ENCODE measurements around the gene STK39. TPM values are rescaled to one million over a fixed set of nuclear protein-coding genes. Genes with fewer than 3 reads are reported as not detected.

Gene STK39
- polyA plus RNA-seq, 1 donor (not counting 4 experiments of a cell fraction or from before 2014, with no cell fraction given) = 20.7 TPM

DNA sequence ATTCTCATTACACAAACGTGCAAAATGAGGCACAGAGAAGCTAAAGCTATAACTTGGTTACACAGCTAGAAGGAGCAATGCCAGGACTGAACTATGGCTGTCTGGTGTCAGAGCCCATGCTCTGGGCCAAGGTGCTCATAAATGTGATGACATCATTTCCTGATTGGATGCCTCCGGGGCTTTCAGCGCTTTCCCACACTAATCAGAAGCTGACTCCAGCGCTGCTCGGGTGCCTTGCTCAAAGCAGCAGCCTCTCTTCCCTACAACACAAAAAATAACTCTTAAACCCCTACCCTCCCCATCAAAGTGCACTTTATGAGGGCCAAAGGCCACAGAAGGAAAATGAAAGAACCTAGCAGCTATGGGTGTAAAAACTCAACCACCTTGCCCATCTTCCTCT lies 90.7 kb downstream of the STK39 start:
- peak; percentile 60 for FAIRE-seq
- Histone ChIP-seq H3K36me3 (ENCODE audit: control insufficient read depth in 2 of 2, extremely low read depth in 1 of 2, insufficient read depth in 2 of 2, low read length in 2 of 2) (peaks cover 0 to 3% of the 10 kb centered on the region in 2 experiments), H3K4me3 (ENCODE audit: control insufficient read depth in 2 of 3, extremely low read depth in 1 of 3, insufficient read depth in 2 of 3, low read depth in 1 of 3, low read length in 3 of 3) (no peak overlapping the region), H3K27ac (ENCODE audit: control insufficient read depth, insufficient read depth, low read length) (no peak overlapping the region), H3K9ac (ENCODE audit: control insufficient read depth, extremely low read depth, insufficient read depth, low read length) (no peak overlapping the region), H3K4me1 (ENCODE audit: control insufficient read depth, extremely low read depth, insufficient read depth, low read length) (peaks cover 14% of the 10 kb centered on the region), H3K9me1 (ENCODE audit: control insufficient read depth, extremely low read depth, insufficient read depth, low read length) (no peaks in the 10 kb centered on the region), H3K27me3 (ENCODE audit: control insufficient read depth, extremely low read depth, insufficient read depth, low read length) (no peaks in the 10 kb centered on the region), H2AFZ (ENCODE audit: control insufficient read depth, low read length) (no peak overlapping the region), H3K9me3 (ENCODE audit: control insufficient read depth, low read depth, low read length) (no peaks in the 10 kb centered on the region), H3K4me2 (ENCODE audit: control insufficient read depth, extremely low read depth, insufficient read depth, low read depth, low read length) (peak overlapping the region; percentile 11), H3K79me2 (ENCODE audit: control insufficient read depth, insufficient read depth, low read length) (no peaks in the 10 kb centered on the region), H4K20me1 (ENCODE audit: control insufficient read depth, extremely low read depth, insufficient read depth, low read length) (no peaks in the 10 kb centered on the region)
- DNase-seq (ENCODE audit: low read depth, low spot score) = no peak
- dilution Hi-C loops (cut with MboI; ENCODE audit: extremely low pct_ligation_motif_present, low sequenced_read_pairs) = no loop called here
- no peak for TF ChIP-seq EZH2 (IDR thresholded peaks at IDR 0.05; ENCODE audit: low read length)
- TF ChIP-seq, protein P1, sequence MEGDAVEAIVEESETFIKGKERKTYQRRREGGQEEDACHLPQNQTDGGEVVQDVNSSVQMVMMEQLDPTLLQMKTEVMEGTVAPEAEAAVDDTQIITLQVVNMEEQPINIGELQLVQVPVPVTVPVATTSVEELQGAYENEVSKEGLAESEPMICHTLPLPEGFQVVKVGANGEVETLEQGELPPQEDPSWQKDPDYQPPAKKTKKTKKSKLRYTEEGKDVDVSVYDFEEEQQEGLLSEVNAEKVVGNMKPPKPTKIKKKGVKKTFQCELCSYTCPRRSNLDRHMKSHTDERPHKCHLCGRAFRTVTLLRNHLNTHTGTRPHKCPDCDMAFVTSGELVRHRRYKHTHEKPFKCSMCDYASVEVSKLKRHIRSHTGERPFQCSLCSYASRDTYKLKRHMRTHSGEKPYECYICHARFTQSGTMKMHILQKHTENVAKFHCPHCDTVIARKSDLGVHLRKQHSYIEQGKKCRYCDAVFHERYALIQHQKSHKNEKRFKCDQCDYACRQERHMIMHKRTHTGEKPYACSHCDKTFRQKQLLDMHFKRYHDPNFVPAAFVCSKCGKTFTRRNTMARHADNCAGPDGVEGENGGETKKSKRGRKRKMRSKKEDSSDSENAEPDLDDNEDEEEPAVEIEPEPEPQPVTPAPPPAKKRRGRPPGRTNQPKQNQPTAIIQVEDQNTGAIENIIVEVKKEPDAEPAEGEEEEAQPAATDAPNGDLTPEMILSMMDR (optimal IDR thresholded peaks at IDR 0.05 in 1 of 3, IDR thresholded peaks at IDR 0.05 in 1 of 3, conservative IDR thresholded peaks at IDR 0.05 in 1 of 3; ENCODE audit: extremely low read depth in 1 of 3, insufficient read depth in 2 of 3, low read length in 3 of 3) = no peak

DNA sequence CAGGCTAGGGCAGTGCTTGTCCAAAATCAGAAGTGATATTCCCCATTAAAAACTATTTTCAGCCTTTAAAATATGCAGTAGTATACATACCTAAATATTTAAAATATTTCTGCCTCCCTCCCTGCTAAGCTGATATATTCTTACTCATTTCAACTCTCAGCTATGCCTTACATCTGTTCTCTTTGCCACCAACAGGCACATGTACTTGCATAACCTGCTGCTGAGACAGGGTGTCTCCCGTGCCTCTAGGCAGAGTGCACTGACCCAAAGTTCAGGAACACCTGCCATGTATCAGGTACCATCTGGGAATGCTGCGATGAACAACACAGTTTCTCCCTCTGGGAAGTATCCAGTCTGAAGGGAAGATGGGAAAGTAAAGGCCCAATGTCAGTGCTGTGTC lies 91.7 kb downstream of the STK39 start:
- Histone ChIP-seq H3K79me2 (ENCODE audit: control insufficient read depth, insufficient read depth, low read length) (no peaks in the 10 kb centered on the region), H3K4me2 (ENCODE audit: control insufficient read depth, extremely low read depth, insufficient read depth, low read depth, low read length) (no peak overlapping the region), H3K4me3 (ENCODE audit: control insufficient read depth in 2 of 3, extremely low read depth in 1 of 3, insufficient read depth in 2 of 3, low read depth in 1 of 3, low read length in 3 of 3) (no peak overlapping the region), H3K9me1 (ENCODE audit: control insufficient read depth, extremely low read depth, insufficient read depth, low read length) (no peaks in the 10 kb centered on the region), H3K9ac (ENCODE audit: control insufficient read depth, extremely low read depth, insufficient read depth, low read length) (no peak overlapping the region), H3K9me3 (ENCODE audit: control insufficient read depth, low read depth, low read length) (no peaks in the 10 kb centered on the region), H3K27me3 (ENCODE audit: control insufficient read depth, extremely low read depth, insufficient read depth, low read length) (no peaks in the 10 kb centered on the region), H4K20me1 (ENCODE audit: control insufficient read depth, extremely low read depth, insufficient read depth, low read length) (no peaks in the 10 kb centered on the region), H3K4me1 (ENCODE audit: control insufficient read depth, extremely low read depth, insufficient read depth, low read length) (peaks cover 14% of the 10 kb centered on the region), H3K36me3 (ENCODE audit: control insufficient read depth in 2 of 2, extremely low read depth in 1 of 2, insufficient read depth in 2 of 2, low read length in 2 of 2) (peaks cover 0 to 3% of the 10 kb centered on the region in 2 experiments), H3K27ac (ENCODE audit: control insufficient read depth, insufficient read depth, low read length) (no peak overlapping the region), H2AFZ (ENCODE audit: control insufficient read depth, low read length) (no peak overlapping the region)
- dilution Hi-C loops (cut with MboI; ENCODE audit: extremely low pct_ligation_motif_present, low sequenced_read_pairs) = no loop called here
- DNase-seq (ENCODE audit: low read depth, low spot score) (no peak), FAIRE-seq (no peak)
- TF ChIP-seq EZH2 (IDR thresholded peaks at IDR 0.05; ENCODE audit: low read length) = no peak
- TF ChIP-seq, protein P1 (optimal IDR thresholded peaks at IDR 0.05 in 1 of 3, IDR thresholded peaks at IDR 0.05 in 1 of 3, conservative IDR thresholded peaks at IDR 0.05 in 1 of 3; ENCODE audit: extremely low read depth in 1 of 3, insufficient read depth in 2 of 3, low read length in 3 of 3) = no peak
